Spleen (tissue), 7 donors: Measurements from ENCODE around the gene CNST.

ENCODE experiments used
- CTCF ChIP-seq, 11 experiments: fragments of 200-600 bp in 7 of 11; fragments of 450-650 bp in 4 of 11; sonication (generic) in 4 of 11; IDR thresholded peaks in 8 of 11; conservative IDR thresholded peaks in 3 of 11; 1 replicate in 7 of 11; 2 replicates in 4 of 11; pipeline versions ENCODE4 v1.4.0 to v1.8.0; 2016 to 2021; ENCODE audit warnings: antibody characterized with exemption in 11 of 11, inconsistent platforms in 4 of 11, mild to moderate bottlenecking in 1 of 11
- POLR2A ChIP-seq, 3 donors: fragments of 450-650 bp; IDR thresholded peaks; one replicate each; pipeline ENCODE4 v1.5.1; 2017; ENCODE audit warnings: antibody characterized with exemption in 3 of 3, mild to moderate bottlenecking in 1 of 3
- POLR2AphosphoS5 ChIP-seq, 3 donors: sonication (generic); formaldehyde crosslinking; IDR thresholded peaks; one replicate each; pipeline ENCODE4 v1.5.1; 2017; ENCODE audit warnings: antibody characterized with exemption in 3 of 3
- donor health status: DM: no; HTN: no; CAD: no; lungs with moderate emphysema.
- donor health status: DM: no; HTN: no; CAD: no.
- donor health status: DM: no; HTN: no; CAD: no.

GRCh38 chr1:246577082-246577719 is 10.9 kb downstream of the CNST start:
- TF ChIP-seq CTCF (IDR thresholded peaks at IDR 0.05 in 8 of 11, conservative IDR thresholded peaks at IDR 0.05 in 3 of 11), result no peak
- no peak for TF ChIP-seq POLR2A (IDR thresholded peaks at IDR 0.05)
- no peak for TF ChIP-seq POLR2AphosphoS5 (IDR thresholded peaks at IDR 0.05)
